Ascending aorta (tissue), 2 donors: Measurements from ENCODE around the gene STK32B. TPM values are rescaled to one million over a fixed set of nuclear protein-coding genes. Genes with fewer than 3 reads are reported as not detected.

ENCODE experiments used
- DNase-seq, 2 donors: peaks; one replicate each; pipeline ENCODE4 v3.0.0-alpha.2; 2019; ENCODE audit warnings: low spot score in 2 of 2
- H3K27ac ChIP-seq, 2 donors: fragments of 200-600 bp; sonication (generic); one replicate each; pipeline ENCODE4 v1.5.1; 2016 to 2017; ENCODE audit warnings: mild to moderate bottlenecking in 1 of 2
- H3K27me3 ChIP-seq: fragments of 200-600 bp; sonication (generic); one replicate; pipeline ENCODE4 v1.5.1; 2017
- H3K36me3 ChIP-seq, 2 donors: fragments of 200-600 bp; sonication (generic); one replicate each; pipeline ENCODE4 v1.5.1; 2016
- H3K4me1 ChIP-seq, 2 donors: fragments of 200-600 bp; sonication (generic); one replicate each; pipeline ENCODE4 v1.5.1; 2016 to 2017; ENCODE audit warnings: mild to moderate bottlenecking in 1 of 2
- H3K4me3 ChIP-seq, 2 donors: fragments of 200-600 bp; sonication (generic); one replicate each; pipeline ENCODE4 v1.5.1; 2016 to 2017; ENCODE audit warnings: mild to moderate bottlenecking in 1 of 2
- H3K9me3 ChIP-seq, 2 donors: fragments of 200-600 bp; sonication (generic); one replicate each; pipeline ENCODE4 v1.5.1; 2016
- intact Hi-C: fragments of 100-400 bp; cut with DNase I; formaldehyde crosslinking; loops from one replicate; pipeline ENCODE4 v1.15.1; 2023
- total RNA-seq: library from RNA; depleted of rRNA; stranded (reverse); fragments of >200 nt; gene quantifications from one replicate; pipeline ENCODE4 v1.1.0, GENCODE V29; 2016
- TF ChIP-seq, protein P1 (sequence below), 3 experiments: fragments of 200-600 bp in 2 of 3; fragments of 450-650 bp in 1 of 3; sonication (generic) in 2 of 3; IDR thresholded peaks; one replicate each; pipeline ENCODE4 v1.5.1; 2016 to 2019; ENCODE audit warnings: antibody characterized with exemption in 3 of 3, mild to moderate bottlenecking in 1 of 3, moderate library complexity in 1 of 3

Gene STK32B
- total RNA-seq, 1 donor from 2014 or later = 2.3 TPM

DNA sequence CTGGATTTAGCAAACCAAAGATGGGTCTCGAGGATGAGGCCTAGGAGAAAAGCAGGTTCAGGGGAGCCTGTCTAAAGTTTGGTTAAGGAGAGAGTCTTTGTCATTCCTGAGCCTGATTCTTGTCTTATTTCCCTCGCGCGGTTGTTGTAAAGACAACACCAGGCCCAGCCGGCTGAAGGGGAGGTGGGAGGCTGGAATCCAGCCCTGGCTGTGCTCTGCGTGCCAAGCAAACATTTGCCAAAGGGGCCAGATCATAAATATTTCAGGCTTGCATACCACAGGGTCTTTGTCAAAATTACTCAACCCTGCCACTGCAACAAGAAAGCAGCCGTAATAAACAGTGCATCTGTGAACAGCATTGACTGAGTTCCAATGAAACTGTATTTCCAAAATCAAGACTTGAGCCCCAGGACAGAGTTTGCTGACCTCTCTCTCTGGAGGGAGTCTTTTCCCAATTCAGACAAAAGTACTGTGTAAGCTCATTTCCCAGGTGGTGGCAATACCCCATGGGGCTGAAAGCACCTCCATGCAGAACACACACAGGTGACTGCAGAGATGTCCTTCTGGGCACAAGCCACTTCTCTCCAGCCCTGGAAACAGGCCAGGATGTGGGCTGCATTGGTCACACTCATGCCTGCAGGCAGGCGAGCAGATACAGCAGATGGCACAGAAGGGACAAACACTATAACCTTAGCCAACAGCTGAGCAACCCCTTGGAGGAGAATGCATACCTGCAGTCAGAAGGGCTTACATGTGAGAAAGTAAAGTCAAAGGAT, 320.3 kb downstream of the STK32B start:
- Histone ChIP-seq H3K9me3 (no peaks in the 10 kb centered on the region), H3K36me3 (no peaks in the 10 kb centered on the region), H3K27me3 (no peaks in the 10 kb centered on the region), H3K4me1 (no peaks in the 10 kb centered on the region), H3K27ac (no peak overlapping the region), H3K4me3 (no peak overlapping the region)
- intact Hi-C loops = no loop called here
- peak in 1 of 2 donors; percentile 52 for DNase-seq
- TF ChIP-seq, protein P1, sequence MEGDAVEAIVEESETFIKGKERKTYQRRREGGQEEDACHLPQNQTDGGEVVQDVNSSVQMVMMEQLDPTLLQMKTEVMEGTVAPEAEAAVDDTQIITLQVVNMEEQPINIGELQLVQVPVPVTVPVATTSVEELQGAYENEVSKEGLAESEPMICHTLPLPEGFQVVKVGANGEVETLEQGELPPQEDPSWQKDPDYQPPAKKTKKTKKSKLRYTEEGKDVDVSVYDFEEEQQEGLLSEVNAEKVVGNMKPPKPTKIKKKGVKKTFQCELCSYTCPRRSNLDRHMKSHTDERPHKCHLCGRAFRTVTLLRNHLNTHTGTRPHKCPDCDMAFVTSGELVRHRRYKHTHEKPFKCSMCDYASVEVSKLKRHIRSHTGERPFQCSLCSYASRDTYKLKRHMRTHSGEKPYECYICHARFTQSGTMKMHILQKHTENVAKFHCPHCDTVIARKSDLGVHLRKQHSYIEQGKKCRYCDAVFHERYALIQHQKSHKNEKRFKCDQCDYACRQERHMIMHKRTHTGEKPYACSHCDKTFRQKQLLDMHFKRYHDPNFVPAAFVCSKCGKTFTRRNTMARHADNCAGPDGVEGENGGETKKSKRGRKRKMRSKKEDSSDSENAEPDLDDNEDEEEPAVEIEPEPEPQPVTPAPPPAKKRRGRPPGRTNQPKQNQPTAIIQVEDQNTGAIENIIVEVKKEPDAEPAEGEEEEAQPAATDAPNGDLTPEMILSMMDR (IDR thresholded peaks at IDR 0.05) = no peak

DNA sequence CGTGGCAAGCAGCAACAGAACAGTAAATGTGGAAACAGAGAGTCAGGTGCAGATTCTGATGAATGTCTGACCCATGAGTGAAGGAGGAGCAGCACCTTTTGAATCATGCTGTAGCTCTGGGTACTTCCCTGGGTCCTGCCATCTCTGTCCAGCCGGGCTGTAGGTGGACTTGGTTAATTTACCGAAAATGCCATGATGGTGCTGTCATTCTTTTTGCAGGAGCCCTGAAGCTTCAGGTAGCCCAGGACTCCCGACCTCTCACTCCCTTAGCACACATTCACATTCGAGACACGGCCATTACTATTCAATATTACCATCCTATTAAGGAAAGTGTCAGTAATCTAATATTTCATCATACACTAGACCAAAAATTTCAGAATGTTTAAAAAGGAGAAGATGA, 320.9 kb downstream of the STK32B start:
- H3K4me3 ChIP-seq = no peak overlapping the region
- intact Hi-C loops = no loop called here
- TF ChIP-seq, protein P1 (IDR thresholded peaks at IDR 0.05) = no peak

DNA sequence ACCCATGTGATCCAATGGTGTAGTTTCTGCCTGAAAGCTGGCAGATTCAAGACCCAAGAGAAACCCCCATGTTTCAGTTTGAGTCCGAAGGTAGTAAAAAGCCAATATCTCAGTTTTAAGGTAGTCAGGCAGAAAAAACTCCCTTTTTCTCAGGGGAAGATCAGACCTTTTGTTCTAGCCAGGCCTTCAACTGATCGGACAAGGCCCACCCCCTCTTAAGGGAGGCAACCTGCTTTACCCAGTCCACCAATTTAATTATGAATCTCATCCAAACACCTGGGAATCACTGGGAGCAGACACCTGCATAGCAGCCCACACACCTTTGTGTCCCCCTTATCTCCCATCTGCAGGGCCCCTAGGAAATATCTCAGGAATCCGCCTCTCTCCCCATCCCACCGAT, 322.0 kb downstream of the STK32B start:
- no peak overlapping the region for H3K4me3 ChIP-seq
- no peaks in the 10 kb centered on the region for H3K36me3 ChIP-seq
- no peak for DNase-seq
- intact Hi-C loops = no loop called here
- H3K4me1 ChIP-seq = no peaks in the 10 kb centered on the region
- H3K9me3 ChIP-seq = no peaks in the 10 kb centered on the region
- no peaks in the 10 kb centered on the region for H3K27me3 ChIP-seq
- TF ChIP-seq, protein P1 (IDR thresholded peaks at IDR 0.05) = no peak
- no peak overlapping the region for H3K27ac ChIP-seq

More for the DNA sequence above, 320.9 kb downstream of the STK32B start:
- no peaks in the 10 kb centered on the region for H3K36me3 ChIP-seq
- no peak overlapping the region for H3K27ac ChIP-seq
- H3K9me3 ChIP-seq = no peaks in the 10 kb centered on the region
- H3K27me3 ChIP-seq = no peaks in the 10 kb centered on the region
- no peaks in the 10 kb centered on the region for H3K4me1 ChIP-seq
- DNase-seq = no peak

DNA sequence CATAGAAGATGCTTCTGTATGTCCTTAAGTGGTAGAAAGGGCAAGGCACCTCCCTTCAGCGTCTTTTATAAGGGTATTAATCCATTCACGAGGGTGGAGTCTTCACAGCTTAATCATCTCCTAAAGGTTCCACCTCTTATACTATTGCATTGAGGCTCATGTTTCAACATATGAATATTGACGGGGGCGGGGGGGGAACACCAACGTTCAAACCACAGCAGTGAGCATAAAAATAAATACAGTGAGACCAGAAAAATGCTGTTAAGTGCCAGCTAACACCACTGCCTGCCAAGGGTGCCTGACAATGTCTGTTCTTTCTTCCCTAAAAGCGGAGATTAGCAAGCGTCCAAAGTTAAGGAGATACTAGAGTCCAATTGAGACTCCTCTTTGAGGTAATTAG, 323.3 kb downstream of the STK32B start:
- H3K36me3 ChIP-seq = no peaks in the 10 kb centered on the region
- TF ChIP-seq, protein P1 (IDR thresholded peaks at IDR 0.05) = no peak
- peak in 1 of 2 donors; percentile 15 for DNase-seq
- no peaks in the 10 kb centered on the region for H3K4me1 ChIP-seq
- H3K9me3 ChIP-seq = no peaks in the 10 kb centered on the region
- no peak overlapping the region for H3K4me3 ChIP-seq
- H3K27me3 ChIP-seq = no peaks in the 10 kb centered on the region
- intact Hi-C loops = no loop called here
- no peak overlapping the region for H3K27ac ChIP-seq

DNA sequence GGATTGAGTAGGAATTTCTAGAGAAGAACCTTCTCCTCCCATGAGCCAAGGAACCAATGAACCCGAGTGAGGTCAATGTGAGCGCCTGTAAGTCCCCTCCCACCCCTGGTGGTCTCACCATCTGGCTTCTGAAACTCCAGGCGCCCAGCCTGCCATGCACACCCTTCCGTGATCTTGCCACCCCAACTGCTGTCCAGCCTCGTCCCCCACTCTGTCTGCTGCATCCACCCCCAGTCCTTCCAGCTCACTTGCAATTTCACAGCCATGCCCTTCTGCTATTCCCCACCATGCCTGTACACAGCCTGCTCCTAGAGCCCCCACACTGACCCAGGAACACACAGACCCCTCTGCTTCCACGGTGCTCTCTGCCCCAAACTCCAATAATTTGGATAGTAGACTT, 323.7 kb downstream of the STK32B start:
- Histone ChIP-seq H3K36me3 (no peaks in the 10 kb centered on the region), H3K9me3 (no peaks in the 10 kb centered on the region), H3K4me1 (no peaks in the 10 kb centered on the region), H3K27me3 (no peaks in the 10 kb centered on the region), H3K4me3 (no peak overlapping the region), H3K27ac (no peak overlapping the region)
- intact Hi-C loops = no loop called here
- TF ChIP-seq, protein P1 (IDR thresholded peaks at IDR 0.05) = no peak
- peak in 1 of 2 donors; percentile 34 for DNase-seq
